GM21515 (cell line): ENCODE data around the gene MNT.

Source experiments
- ATAC-seq: cut with Tn5 transposase; IDR thresholded peaks from one replicate; pipeline ENCODE4 v1.9.1; 2021; ENCODE audit not compliant: unreplicated experiment

Gene MNT

GRCh38 chr17:2416010-2416734 lies 15.3 kb upstream of the MNT start:
- ATAC-seq: no peak

GRCh38 chr17:2415081-2415480 lies 14.2 kb upstream of the MNT start:
- ATAC-seq: no peak

- no peak for ATAC-seq
These were observed 13.7 kb upstream of the MNT start for GRCh38 chr17:2414446-2415064.

- ATAC-seq: no peak
These were observed 11.7 kb upstream of the MNT start for GRCh38 chr17:2412561-2413021.

- no peak for ATAC-seq
These were observed 10.1 kb upstream of the MNT start for GRCh38 chr17:2410951-2411350.

GRCh38 chr17:2406903-2407790 lies 6.3 kb upstream of the MNT start:
- ATAC-seq: no peak

GRCh38 chr17:2406271-2406902 lies 5.5 kb upstream of the MNT start:
- no peak for ATAC-seq

GRCh38 chr17:2405247-2405926 lies 4.5 kb upstream of the MNT start:
- ATAC-seq: no peak

GRCh38 chr17:2403044-2403443 lies 2.2 kb upstream of the MNT start:
- no peak for ATAC-seq

- no peak for ATAC-seq
These were observed 1.7 kb upstream of the MNT start for GRCh38 chr17:2402544-2402943.

GRCh38 chr17:2401426-2402221 lies 764 bp upstream of the MNT start:
- peak; percentile 47 for ATAC-seq

- no peak for ATAC-seq
These were observed 390 bp downstream of the MNT start for GRCh38 chr17:2400474-2400866.

- ATAC-seq: peak; percentile 37
These were observed 1.0 kb downstream of the MNT start for GRCh38 chr17:2399572-2400473.

- no peak for ATAC-seq
These were observed 1.9 kb downstream of the MNT start for GRCh38 chr17:2398655-2399571.

GRCh38 chr17:2398182-2398581 lies 2.7 kb downstream of the MNT start:
- ATAC-seq: no peak

GRCh38 chr17:2397247-2398171 lies 3.4 kb downstream of the MNT start:
- ATAC-seq: no peak
